Measurements from ENCODE around the gene FGF3.

The FGF3 gene

DNA sequence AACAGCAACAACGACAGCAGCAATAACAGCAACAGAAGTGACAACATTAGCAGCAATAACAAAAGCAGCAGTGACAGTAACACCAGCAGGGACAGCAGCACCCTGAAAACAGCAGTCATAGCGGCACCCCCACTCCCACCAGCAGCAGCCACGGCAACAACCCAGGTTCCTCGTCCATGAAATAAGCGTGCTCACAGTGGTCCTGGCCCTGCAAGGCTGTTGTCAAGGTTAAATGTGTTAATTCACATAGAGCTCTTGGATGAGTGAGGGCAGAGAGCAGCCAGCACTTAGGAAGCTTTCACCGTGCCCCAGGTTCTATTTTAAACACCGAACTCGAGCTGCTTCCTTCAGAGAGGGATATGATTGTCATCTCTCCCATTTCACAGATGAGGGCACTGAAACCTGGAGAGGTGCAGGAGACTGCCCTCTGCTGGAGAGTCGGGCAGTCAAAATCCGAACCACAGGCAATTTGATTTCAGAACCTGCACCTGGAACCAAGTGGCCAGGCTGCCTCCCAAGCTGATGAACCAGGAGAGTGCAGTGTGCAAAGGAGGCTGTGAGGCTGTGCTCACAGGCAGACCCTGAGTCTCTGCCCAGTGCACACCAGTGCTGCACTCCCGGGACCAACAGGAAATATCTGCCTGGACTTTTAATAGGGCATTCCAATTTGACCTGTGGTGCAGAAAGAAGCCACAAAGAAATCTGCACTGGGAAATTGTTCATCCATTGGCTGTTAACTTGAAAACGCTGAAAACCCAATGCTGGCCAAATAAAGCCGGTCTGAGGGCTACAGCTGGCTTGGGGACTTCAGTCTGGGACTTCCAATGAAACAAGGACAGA, 22.9 kb upstream of the FGF3 start:
- Histone ChIP-seq H3K9me2 (replicated peaks; ENCODE audit: insufficient read depth, low read length) (no peaks in the 10 kb centered on the region), H3K9me3 (ENCODE audit: insufficient read depth, low read length) (no peaks in the 10 kb centered on the region)
- TF ChIP-seq EZH2phosphoT487 (conservative IDR thresholded peaks at IDR 0.05; ENCODE audit: low read length) = no peak
- TF ChIP-seq, protein P1, sequence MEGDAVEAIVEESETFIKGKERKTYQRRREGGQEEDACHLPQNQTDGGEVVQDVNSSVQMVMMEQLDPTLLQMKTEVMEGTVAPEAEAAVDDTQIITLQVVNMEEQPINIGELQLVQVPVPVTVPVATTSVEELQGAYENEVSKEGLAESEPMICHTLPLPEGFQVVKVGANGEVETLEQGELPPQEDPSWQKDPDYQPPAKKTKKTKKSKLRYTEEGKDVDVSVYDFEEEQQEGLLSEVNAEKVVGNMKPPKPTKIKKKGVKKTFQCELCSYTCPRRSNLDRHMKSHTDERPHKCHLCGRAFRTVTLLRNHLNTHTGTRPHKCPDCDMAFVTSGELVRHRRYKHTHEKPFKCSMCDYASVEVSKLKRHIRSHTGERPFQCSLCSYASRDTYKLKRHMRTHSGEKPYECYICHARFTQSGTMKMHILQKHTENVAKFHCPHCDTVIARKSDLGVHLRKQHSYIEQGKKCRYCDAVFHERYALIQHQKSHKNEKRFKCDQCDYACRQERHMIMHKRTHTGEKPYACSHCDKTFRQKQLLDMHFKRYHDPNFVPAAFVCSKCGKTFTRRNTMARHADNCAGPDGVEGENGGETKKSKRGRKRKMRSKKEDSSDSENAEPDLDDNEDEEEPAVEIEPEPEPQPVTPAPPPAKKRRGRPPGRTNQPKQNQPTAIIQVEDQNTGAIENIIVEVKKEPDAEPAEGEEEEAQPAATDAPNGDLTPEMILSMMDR (IDR thresholded peaks at IDR 0.05; ENCODE audit: insufficient read depth, low read length, poor library complexity, severe bottlenecking) = peak; percentile 62

DNA sequence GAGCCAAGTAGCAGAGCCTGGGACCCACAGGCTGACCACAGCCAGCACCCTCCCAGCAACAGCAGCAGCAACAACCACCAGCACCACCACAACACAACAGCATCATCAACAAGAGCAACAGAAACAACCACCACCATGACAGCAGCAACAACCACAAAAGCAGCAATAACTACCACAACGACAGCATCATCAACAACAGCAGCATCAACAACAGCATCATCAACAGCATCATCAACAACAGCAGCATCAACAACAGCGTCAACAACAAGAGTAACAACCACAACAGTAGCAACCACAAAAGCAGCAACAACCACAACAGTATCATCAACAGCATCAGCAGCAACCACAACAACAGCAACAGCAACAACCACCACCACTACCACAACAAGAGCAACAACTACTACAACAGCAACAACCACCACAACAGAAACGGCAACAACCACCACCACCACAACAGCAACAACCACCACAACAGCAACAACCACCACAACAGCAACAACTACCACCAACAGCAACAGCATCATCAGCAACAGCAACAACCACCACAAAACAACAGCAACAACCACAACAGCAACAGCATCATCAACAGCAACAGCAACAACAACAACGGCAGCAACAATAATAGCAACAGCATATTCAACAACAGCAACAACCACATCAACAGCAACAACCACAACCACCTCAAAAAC, 22.1 kb upstream of the FGF3 start:
- no peak overlapping the region for H3K27ac ChIP-seq (ENCODE audit: low read depth, low read length)
- H3K36me3 ChIP-seq (ENCODE audit: low read length) = no peaks in the 10 kb centered on the region
- H4K20me1 ChIP-seq (ENCODE audit: low read depth, low read length) = no peaks in the 10 kb centered on the region
- no peaks in the 10 kb centered on the region for H3K9me2 ChIP-seq (replicated peaks; ENCODE audit: insufficient read depth, low read length)
- no peaks in the 10 kb centered on the region for H3F3A ChIP-seq (ENCODE audit: insufficient read depth)
- H3K9ac ChIP-seq (ENCODE audit: low read length) = no peak overlapping the region
- no peaks in the 10 kb centered on the region for H3K79me2 ChIP-seq (ENCODE audit: insufficient read depth, low read length)
- H2AFZ ChIP-seq (ENCODE audit: low read depth, low read length, severe bottlenecking) = no peak overlapping the region
- TF ChIP-seq EZH2phosphoT487 (conservative IDR thresholded peaks at IDR 0.05; ENCODE audit: low read length) = no peak
- TF ChIP-seq, protein P1 (IDR thresholded peaks at IDR 0.05; ENCODE audit: insufficient read depth, low read length, poor library complexity, severe bottlenecking) = no peak
- H3K27me3 ChIP-seq (ENCODE audit: low read length) = no peaks in the 10 kb centered on the region
- H3K9me3 ChIP-seq (ENCODE audit: insufficient read depth, low read length) = no peaks in the 10 kb centered on the region
- H3K4me3 ChIP-seq (ENCODE audit: insufficient read depth, low read length, poor library complexity, severe bottlenecking) = no peak overlapping the region
- no peak overlapping the region for H3K4me2 ChIP-seq (ENCODE audit: low read depth, low read length, poor library complexity, severe bottlenecking)

More for the DNA sequence above, 22.9 kb upstream of the FGF3 start:
- H3F3A ChIP-seq (ENCODE audit: insufficient read depth) = no peaks in the 10 kb centered on the region
- H3K27me3 ChIP-seq (ENCODE audit: low read length) = no peaks in the 10 kb centered on the region
- H3K27ac ChIP-seq (ENCODE audit: low read depth, low read length) = no peak overlapping the region
- no peaks in the 10 kb centered on the region for H4K20me1 ChIP-seq (ENCODE audit: low read depth, low read length)
- no peak overlapping the region for H3K9ac ChIP-seq (ENCODE audit: low read length)
- no peak overlapping the region for H2AFZ ChIP-seq (ENCODE audit: low read depth, low read length, severe bottlenecking)
- H3K79me2 ChIP-seq (ENCODE audit: insufficient read depth, low read length) = no peaks in the 10 kb centered on the region
- no peak overlapping the region for H3K4me2 ChIP-seq (ENCODE audit: low read depth, low read length, poor library complexity, severe bottlenecking)
- no peaks in the 10 kb centered on the region for H3K36me3 ChIP-seq (ENCODE audit: low read length)
- no peak overlapping the region for H3K4me3 ChIP-seq (ENCODE audit: insufficient read depth, low read length, poor library complexity, severe bottlenecking)

DNA sequence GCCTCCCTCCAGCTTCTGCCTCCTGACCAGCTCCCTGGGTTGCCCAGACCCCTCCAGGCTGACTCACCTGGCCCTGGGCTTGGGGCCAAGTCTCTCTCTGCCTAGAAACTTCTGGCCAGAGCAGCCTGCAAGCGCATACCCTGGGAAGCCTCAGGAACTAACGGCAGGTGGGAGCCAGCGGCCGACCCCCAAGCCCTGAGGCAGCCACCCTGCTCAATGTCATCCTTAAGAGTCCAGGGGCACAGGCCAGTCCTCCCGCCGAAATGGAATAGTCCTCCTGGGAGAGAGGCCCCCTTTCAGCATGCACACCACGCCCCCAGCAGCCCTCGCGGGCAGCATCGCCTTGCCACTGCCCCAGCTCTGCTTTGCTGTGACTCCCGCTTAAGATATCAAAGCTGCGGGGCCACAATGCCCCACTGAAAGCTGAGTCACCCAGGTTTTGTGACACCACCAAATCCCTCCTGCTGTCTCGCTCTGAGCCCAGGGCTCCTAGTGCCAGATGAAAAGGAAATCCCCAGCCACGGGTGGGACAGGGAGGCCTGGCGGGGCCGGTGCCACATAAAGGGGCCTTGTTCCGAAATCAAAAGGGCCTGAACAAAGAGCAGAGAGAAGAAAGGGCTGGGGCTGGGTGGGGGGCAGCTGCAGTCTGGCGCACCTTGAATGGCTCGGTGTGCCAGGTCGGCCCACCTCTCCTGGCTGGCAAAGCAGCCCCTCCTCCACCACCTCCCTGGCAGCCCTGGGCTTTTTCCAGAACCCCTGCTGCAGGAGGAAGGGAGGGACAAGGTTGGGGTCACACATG, 21.4 kb upstream of the FGF3 start:
- Histone ChIP-seq H3K4me3 (ENCODE audit: insufficient read depth, low read length, poor library complexity, severe bottlenecking) (no peak overlapping the region), H3K79me2 (ENCODE audit: insufficient read depth, low read length) (no peaks in the 10 kb centered on the region), H3F3A (ENCODE audit: insufficient read depth) (no peaks in the 10 kb centered on the region), H3K9ac (ENCODE audit: low read length) (no peak overlapping the region), H4K20me1 (ENCODE audit: low read depth, low read length) (no peaks in the 10 kb centered on the region), H3K4me2 (ENCODE audit: low read depth, low read length, poor library complexity, severe bottlenecking) (no peak overlapping the region), H3K9me3 (ENCODE audit: insufficient read depth, low read length) (no peaks in the 10 kb centered on the region), H3K36me3 (ENCODE audit: low read length) (no peaks in the 10 kb centered on the region), H3K27me3 (ENCODE audit: low read length) (no peaks in the 10 kb centered on the region), H2AFZ (ENCODE audit: low read depth, low read length, severe bottlenecking) (no peak overlapping the region), H3K9me2 (replicated peaks; ENCODE audit: insufficient read depth, low read length) (no peaks in the 10 kb centered on the region), H3K27ac (ENCODE audit: low read depth, low read length) (no peak overlapping the region)
- TF ChIP-seq, protein P1 (IDR thresholded peaks at IDR 0.05; ENCODE audit: insufficient read depth, low read length, poor library complexity, severe bottlenecking) = no peak
- TF ChIP-seq EZH2phosphoT487 (conservative IDR thresholded peaks at IDR 0.05; ENCODE audit: low read length) = no peak

Measured in SU-DHL-6 (cell line).